OCI-LY7 (cell line): ENCODE results near the gene CTNNA1. TPM values are rescaled to one million over a fixed set of nuclear protein-coding genes. Genes with fewer than 3 reads are reported as not detected.

Source experiments
- BruUV-seq: library from RNA; stranded (reverse); fragments of 400-500 nt; replicated peaks from 2 replicates; lab custom pipeline; 2021; lab: Mats Ljungman, UMichigan
- CTCF ChIA-PET: fragments of 300-600 bp; sonication (Branson Sonifier 250); formaldehyde crosslinking; loops from one replicate; lab custom pipeline; 2022; ENCODE audit warnings: antibody characterized with exemption; ENCODE audit not compliant: unreplicated experiment; lab: Charles Lee
- POLR2A ChIA-PET: fragments of 300-600 bp; sonication (Branson Sonifier 250); formaldehyde crosslinking; loops from one replicate; lab custom pipeline; 2022; ENCODE audit warnings: antibody characterized with exemption; lab: Charles Lee
- DNase-seq: peaks from one replicate; pipeline ENCODE4 v3.0.0-alpha.2; 2015; ENCODE audit warnings: low spot score
- H2AFZ ChIP-seq: fragments of 200-600 bp; sonication (generic), shearing (Covaris generic); 2 replicates; pipeline ENCODE4 v1.6.1; 2014; ENCODE audit warnings: mild to moderate bottlenecking, antibody characterized with exemption, low read length, moderate library complexity
- H3K27ac ChIP-seq: fragments of 200-600 bp; sonication (generic); 2 replicates; pipeline ENCODE4 v1.5.1; 2014; ENCODE audit warnings: mixed run types, low read depth, mild to moderate bottlenecking, moderate library complexity, low read length, inconsistent platforms; ENCODE audit not compliant: poor library complexity, severe bottlenecking
- H3K36me3 ChIP-seq: fragments of 200-600 bp; sonication (generic); 2 replicates; pipeline ENCODE4 v1.6.1; 2014; ENCODE audit warnings: mild to moderate bottlenecking, antibody characterized with exemption, low read length, moderate library complexity, mixed read lengths; ENCODE audit not compliant: insufficient read depth
- H3K4me1 ChIP-seq: fragments of 200-600 bp; sonication (generic); 2 replicates; pipeline ENCODE4 v1.5.1; 2014; ENCODE audit warnings: mild to moderate bottlenecking, low read length; ENCODE audit not compliant: insufficient read depth, poor library complexity, severe bottlenecking
- H3K4me2 ChIP-seq: fragments of 200-600 bp; sonication (generic); 2 replicates; pipeline ENCODE4 v1.6.1; 2014; ENCODE audit warnings: mild to moderate bottlenecking, low read length
- H3K4me3 ChIP-seq: fragments of 200-600 bp; sonication (generic); 2 replicates; pipeline ENCODE4 v1.5.1; 2014; ENCODE audit warnings: mild to moderate bottlenecking, low read depth, low read length; ENCODE audit not compliant: poor library complexity, severe bottlenecking
- H3K79me2 ChIP-seq: fragments of 200-600 bp; sonication (generic); 2 replicates; pipeline ENCODE4 v1.6.1; 2016; ENCODE audit warnings: low read depth, mild to moderate bottlenecking, low read length, moderate library complexity, mixed read lengths; ENCODE audit not compliant: insufficient read depth
- H3K9me2 ChIP-seq: fragments of 200-600 bp; sonication (generic); 2 replicates; pipeline ENCODE4 v1.6.1; 2016; ENCODE audit warnings: mild to moderate bottlenecking, low read length, mixed read lengths; ENCODE audit not compliant: insufficient read depth
- H3K9me3 ChIP-seq: fragments of 200-600 bp; sonication (generic); 2 replicates; pipeline ENCODE4 v1.6.1; 2014; ENCODE audit warnings: mild to moderate bottlenecking, mixed run types, low read length, mixed read lengths
- H4K20me1 ChIP-seq: fragments of 200-600 bp; sonication (generic); 2 replicates; pipeline ENCODE4 v1.6.1; 2014; ENCODE audit warnings: mild to moderate bottlenecking, antibody characterized with exemption, low read length, moderate library complexity, mixed read lengths; ENCODE audit not compliant: insufficient read depth
- EZH2phosphoT487 ChIP-seq: fragments of 200-600 bp; sonication (generic); IDR thresholded peaks from 2 replicates; pipeline ENCODE4 v1.6.1; 2018; ENCODE audit warnings: low read depth, borderline replicate concordance, mild to moderate bottlenecking, mixed run types, antibody characterized with exemption, low read length, moderate library complexity, mixed read lengths
- intact Hi-C: fragments of 100-400 bp; cut with micrococcal nuclease; formaldehyde crosslinking; loops from one replicate; pipeline ENCODE4 v1.10.0; 2022; ENCODE audit not compliant: unreplicated experiment
- total RNA-seq, 2 experiments: library from RNA; depleted of rRNA in 1 of 2; stranded (reverse); fragments of >200 nt in 1 of 2; shearing (Covaris generic) in 1 of 2; gene quantifications; 2 replicates each; pipeline ENCODE4 v1.2.3, GENCODE V29; 2014 to 2022
- TF ChIP-seq, protein P1 (sequence below): fragments of 200-600 bp; sonication (generic); conservative IDR thresholded peaks from 2 replicates; pipeline ENCODE4 v1.5.1; 2014; ENCODE audit warnings: mild to moderate bottlenecking, antibody characterized with exemption, low read length, moderate library complexity, mixed read lengths

CTNNA1 gene
- total RNA-seq, 2 experiments from 2014 or later = 40.4 to 42.7 TPM

DNA sequence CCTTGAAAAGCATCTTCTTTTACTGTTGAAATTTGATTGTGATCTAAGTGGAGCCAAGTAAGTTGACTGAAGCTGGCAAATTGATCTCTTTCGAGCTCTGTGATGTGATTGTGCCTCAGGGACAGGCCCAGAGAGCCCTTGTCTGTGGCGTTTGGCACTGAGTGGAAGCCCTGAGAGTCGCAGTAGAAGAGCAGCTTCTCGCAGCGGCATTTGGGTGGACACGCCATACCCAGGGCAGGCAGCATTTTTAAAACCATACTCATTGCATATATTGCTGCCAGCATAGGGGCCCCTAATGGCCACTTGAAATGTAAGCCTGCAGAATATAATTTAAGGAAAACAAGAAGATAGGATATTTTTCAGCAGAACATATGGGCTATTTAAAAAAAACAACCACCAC, 121.0 kb downstream of the CTNNA1 start:
- no peaks in the 10 kb centered on the region for H3K79me2 ChIP-seq
- H3K36me3 ChIP-seq = no peaks in the 10 kb centered on the region
- H3K4me3 ChIP-seq = no peak overlapping the region
- no peaks in the 10 kb centered on the region for H3K9me2 ChIP-seq
- intact Hi-C loops = no loop called here
- no peaks in the 10 kb centered on the region for H3K4me1 ChIP-seq
- no TSS peak for BruUV-seq
- POLR2A ChIA-PET = interaction anchor here (0.6 kb wide), 1 partner anchor 41 kb away, joined by 3 read pairs; no protein-coding TSS in a partner anchor
- DNase-seq = no peak
- H3K27ac ChIP-seq = no peak overlapping the region
- no peak for TF ChIP-seq EZH2phosphoT487
- TF ChIP-seq, protein P1, sequence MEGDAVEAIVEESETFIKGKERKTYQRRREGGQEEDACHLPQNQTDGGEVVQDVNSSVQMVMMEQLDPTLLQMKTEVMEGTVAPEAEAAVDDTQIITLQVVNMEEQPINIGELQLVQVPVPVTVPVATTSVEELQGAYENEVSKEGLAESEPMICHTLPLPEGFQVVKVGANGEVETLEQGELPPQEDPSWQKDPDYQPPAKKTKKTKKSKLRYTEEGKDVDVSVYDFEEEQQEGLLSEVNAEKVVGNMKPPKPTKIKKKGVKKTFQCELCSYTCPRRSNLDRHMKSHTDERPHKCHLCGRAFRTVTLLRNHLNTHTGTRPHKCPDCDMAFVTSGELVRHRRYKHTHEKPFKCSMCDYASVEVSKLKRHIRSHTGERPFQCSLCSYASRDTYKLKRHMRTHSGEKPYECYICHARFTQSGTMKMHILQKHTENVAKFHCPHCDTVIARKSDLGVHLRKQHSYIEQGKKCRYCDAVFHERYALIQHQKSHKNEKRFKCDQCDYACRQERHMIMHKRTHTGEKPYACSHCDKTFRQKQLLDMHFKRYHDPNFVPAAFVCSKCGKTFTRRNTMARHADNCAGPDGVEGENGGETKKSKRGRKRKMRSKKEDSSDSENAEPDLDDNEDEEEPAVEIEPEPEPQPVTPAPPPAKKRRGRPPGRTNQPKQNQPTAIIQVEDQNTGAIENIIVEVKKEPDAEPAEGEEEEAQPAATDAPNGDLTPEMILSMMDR = no peak
- H3K9me3 ChIP-seq = no peaks in the 10 kb centered on the region
- H2AFZ ChIP-seq = no peak overlapping the region
- CTCF ChIA-PET = no interaction called here
- H4K20me1 ChIP-seq = no peaks in the 10 kb centered on the region
- H3K4me2 ChIP-seq = no peak overlapping the region

- Histone ChIP-seq H3K79me2 (no peaks in the 10 kb centered on the region), H3K36me3 (no peaks in the 10 kb centered on the region), H3K4me2 (no peak within 1 kb of the TSS), H4K20me1 (no peaks in the 10 kb centered on the region), H3K27ac (no peak within 1 kb of the TSS), H3K4me1 (no peaks in the 10 kb centered on the region), H3K9me3 (no peaks in the 10 kb centered on the region), H2AFZ (no peak within 1 kb of the TSS), H3K4me3 (no peak within 1 kb of the TSS), H3K9me2 (no peaks in the 10 kb centered on the region)
- CTCF ChIA-PET = no interaction called here
- intact Hi-C loops = no loop called here
- no peak for TF ChIP-seq EZH2phosphoT487
- TF ChIP-seq, protein P1 = no peak
- BruUV-seq = no TSS peak
- POLR2A ChIA-PET = interaction anchor here (0.5 kb wide), 1 partner anchor 27 kb away, joined by 3 read pairs; no protein-coding TSS in a partner anchor
- no peak for DNase-seq
Observed at GRCh38 chr5:138874771-138875551, 121.7 kb downstream of the CTNNA1 start, which contains the start of gene LRRTM2. Gene LRRTM2 (minus strand): TSS chr5:138875335. CDS start chr5:138874911, 424 bp downstream.

DNA sequence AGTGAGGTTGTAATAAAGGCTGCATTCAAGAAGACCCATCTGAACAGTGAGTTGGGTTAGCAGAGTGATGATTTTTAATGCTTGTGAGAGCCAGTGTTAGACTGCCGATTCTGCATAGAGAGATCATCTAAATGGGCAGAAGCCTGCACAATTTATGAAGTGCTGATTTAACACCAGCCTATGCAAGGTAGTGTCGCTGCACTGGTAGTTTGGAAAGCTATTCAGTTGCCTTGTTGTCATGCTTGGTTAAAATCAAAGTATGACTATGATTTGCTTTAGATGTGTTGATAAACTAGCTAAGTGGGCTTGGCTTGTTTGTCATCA, 122.3 kb downstream of the CTNNA1 start:
- CTCF ChIA-PET = no interaction called here
- Histone ChIP-seq H2AFZ (no peak overlapping the region), H3K79me2 (no peaks in the 10 kb centered on the region), H3K9me2 (no peaks in the 10 kb centered on the region), H3K4me3 (no peak overlapping the region), H3K4me1 (no peaks in the 10 kb centered on the region), H4K20me1 (no peaks in the 10 kb centered on the region), H3K4me2 (no peak overlapping the region), H3K36me3 (no peaks in the 10 kb centered on the region), H3K9me3 (no peaks in the 10 kb centered on the region), H3K27ac (no peak overlapping the region)
- intact Hi-C loops = no loop called here
- TF ChIP-seq, protein P1 = no peak
- no peak for TF ChIP-seq EZH2phosphoT487
- BruUV-seq = no TSS peak
- POLR2A ChIA-PET = interaction anchor here (0.5 kb wide), 1 partner anchor 27 kb away, joined by 3 read pairs; no protein-coding TSS in a partner anchor
- no peak for DNase-seq
